Mesendoderm (in vitro differentiated cells): ENCODE measurements around the gene GNAZ.

Source experiments
- DNase-seq: peaks from one replicate; pipeline ENCODE4 v3.0.0; 2013
- H2AK5ac ChIP-seq: 2 replicates; pipeline ENCODE4 v1.6.1; 2013; ENCODE audit warnings: low read length, inconsistent platforms
- H2BK120ac ChIP-seq: 2 replicates; pipeline ENCODE4 v1.6.1; 2013; ENCODE audit warnings: low read depth, mild to moderate bottlenecking, low read length, moderate library complexity, mixed read lengths
- H2BK15ac ChIP-seq: replicated peaks from 2 replicates; pipeline ENCODE4 v1.6.1; 2013; ENCODE audit warnings: low read depth, mild to moderate bottlenecking, moderate library complexity
- H2BK5ac ChIP-seq: 2 replicates; pipeline ENCODE4 v1.6.1; 2013; ENCODE audit warnings: low read length, inconsistent platforms
- H3K18ac ChIP-seq: 2 replicates; pipeline ENCODE4 v1.6.1; 2013; ENCODE audit warnings: mild to moderate bottlenecking, low read length, mixed read lengths
- H3K23ac ChIP-seq: one replicate; pipeline ENCODE4 v1.6.1; 2013; ENCODE audit warnings: low read length
- H3K27ac ChIP-seq: 2 replicates; pipeline ENCODE4 v1.5.1; 2013; ENCODE audit warnings: low read depth, mild to moderate bottlenecking, inconsistent platforms, low read length, moderate library complexity
- H3K27me3 ChIP-seq: 2 replicates; pipeline ENCODE4 v1.6.1; 2013; ENCODE audit warnings: low read length, control low read depth, mild to moderate bottlenecking, inconsistent platforms; ENCODE audit not compliant: insufficient read depth, poor library complexity
- H3K36me3 ChIP-seq: 2 replicates; pipeline ENCODE4 v1.6.1; 2013; ENCODE audit warnings: low read length, inconsistent platforms; ENCODE audit not compliant: control insufficient read depth, insufficient read depth
- H3K4ac ChIP-seq: one replicate; pipeline ENCODE4 v1.6.1; 2013; ENCODE audit warnings: low read depth, mild to moderate bottlenecking, low read length, moderate library complexity
- H3K4me1 ChIP-seq: 2 replicates; pipeline ENCODE4 v1.6.1; 2013; ENCODE audit warnings: low read depth, low read length, inconsistent platforms; ENCODE audit not compliant: control insufficient read depth
- H3K4me2 ChIP-seq: 2 replicates; pipeline ENCODE4 v1.6.1; 2013; ENCODE audit warnings: low read length
- H3K4me3 ChIP-seq: 2 replicates; pipeline ENCODE4 v1.5.1; 2013; ENCODE audit warnings: mild to moderate bottlenecking, low read length
- H3K56ac ChIP-seq: one replicate; pipeline ENCODE4 v1.6.1; 2013; ENCODE audit warnings: low read length
- H3K79me1 ChIP-seq: 2 replicates; pipeline ENCODE4 v1.6.1; 2013; ENCODE audit warnings: low read length, inconsistent platforms
- H3K79me2 ChIP-seq: 2 replicates; pipeline ENCODE4 v1.6.1; 2013; ENCODE audit warnings: mild to moderate bottlenecking, low read length; ENCODE audit not compliant: control insufficient read depth, insufficient read depth
- H3K9ac ChIP-seq: 2 replicates; pipeline ENCODE4 v1.6.1; 2013; ENCODE audit warnings: low read length, inconsistent platforms
- H4K5ac ChIP-seq: one replicate; pipeline ENCODE4 v1.6.1; 2013; ENCODE audit warnings: low read length
- H4K8ac ChIP-seq: one replicate; pipeline ENCODE4 v1.6.1; 2013; ENCODE audit warnings: low read depth, mild to moderate bottlenecking, control low read depth, low read length, moderate library complexity
- WGBS: extraction: QIAGEN DNeasy Blood & Tissue Kit; methylation state at CpG from one replicate; pipeline ENCODE4 v1.1.7; 2013; ENCODE audit warnings: low lambda C conversion rate, missing lambda C conversion rate; ENCODE audit not compliant: insufficient coverage; ENCODE audit errors: extremely low coverage; 5-methylcytosine and 5-hydroxymethylcytosine counted together

The GNAZ gene

GRCh38 chr22:23064381-23065068 is 5.8 kb upstream of the GNAZ start:
- H2BK5ac ChIP-seq, result no peak overlapping the region
- H3K9ac ChIP-seq, result no peak overlapping the region
- no peaks in the 10 kb centered on the region for H3K27me3 ChIP-seq
- no peak overlapping the region for H4K8ac ChIP-seq
- no peak overlapping the region for H3K18ac ChIP-seq
- H2BK120ac ChIP-seq, result no peak overlapping the region
- no peak overlapping the region for H3K23ac ChIP-seq
- no peak overlapping the region for H3K4me2 ChIP-seq
- no peak overlapping the region for H4K5ac ChIP-seq
- H3K27ac ChIP-seq, result no peak overlapping the region
- H3K4ac ChIP-seq, result no peak overlapping the region
- no peak overlapping the region for H3K56ac ChIP-seq
- H2BK15ac ChIP-seq, result no peak overlapping the region
- H3K36me3 ChIP-seq, result no peaks in the 10 kb centered on the region
- H3K4me1 ChIP-seq, result no peaks in the 10 kb centered on the region
- H2AK5ac ChIP-seq, result no peak overlapping the region
- H3K4me3 ChIP-seq, result no peak overlapping the region
- no peak for DNase-seq
- H3K79me2 ChIP-seq, result no peaks in the 10 kb centered on the region
- no CpG with 5 or more reads among the region's 11 CpGs for WGBS
- no peaks in the 10 kb centered on the region for H3K79me1 ChIP-seq

DNA sequence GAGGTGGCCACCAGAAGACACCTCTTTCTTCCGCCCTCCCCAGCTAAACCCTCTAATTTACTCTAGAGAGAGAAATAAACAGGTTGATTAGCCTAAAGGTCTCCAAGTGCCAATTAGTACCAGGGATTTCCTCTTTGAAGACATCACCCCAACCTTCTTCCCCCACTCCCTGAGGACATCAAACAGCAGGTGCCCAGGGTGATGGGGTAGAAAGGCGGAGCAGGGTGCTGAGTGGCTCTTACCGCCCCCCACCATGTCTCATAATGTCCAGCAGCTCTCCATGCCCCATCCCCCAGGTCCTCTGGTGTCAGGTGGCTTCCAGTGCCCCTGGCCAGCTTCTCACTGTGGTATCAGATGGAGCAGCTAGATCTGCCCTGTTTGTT is 5.3 kb upstream of the GNAZ start:
- Histone ChIP-seq H3K27me3 (no peaks in the 10 kb centered on the region), H3K23ac (no peak overlapping the region), H3K79me2 (no peaks in the 10 kb centered on the region), H3K4ac (no peak overlapping the region), H3K36me3 (no peaks in the 10 kb centered on the region), H3K9ac (no peak overlapping the region), H2BK120ac (no peak overlapping the region), H3K79me1 (no peaks in the 10 kb centered on the region), H2BK15ac (no peak overlapping the region), H3K56ac (no peak overlapping the region), H3K4me3 (no peak overlapping the region), H2BK5ac (no peak overlapping the region), H3K4me1 (no peaks in the 10 kb centered on the region), H3K18ac (no peak overlapping the region), H3K27ac (no peak overlapping the region), H4K8ac (no peak overlapping the region), H2AK5ac (no peak overlapping the region), H4K5ac (no peak overlapping the region), H3K4me2 (no peak overlapping the region)
- no peak for DNase-seq
- no CpG with 5 or more reads among the region's 3 CpGs for WGBS

DNA sequence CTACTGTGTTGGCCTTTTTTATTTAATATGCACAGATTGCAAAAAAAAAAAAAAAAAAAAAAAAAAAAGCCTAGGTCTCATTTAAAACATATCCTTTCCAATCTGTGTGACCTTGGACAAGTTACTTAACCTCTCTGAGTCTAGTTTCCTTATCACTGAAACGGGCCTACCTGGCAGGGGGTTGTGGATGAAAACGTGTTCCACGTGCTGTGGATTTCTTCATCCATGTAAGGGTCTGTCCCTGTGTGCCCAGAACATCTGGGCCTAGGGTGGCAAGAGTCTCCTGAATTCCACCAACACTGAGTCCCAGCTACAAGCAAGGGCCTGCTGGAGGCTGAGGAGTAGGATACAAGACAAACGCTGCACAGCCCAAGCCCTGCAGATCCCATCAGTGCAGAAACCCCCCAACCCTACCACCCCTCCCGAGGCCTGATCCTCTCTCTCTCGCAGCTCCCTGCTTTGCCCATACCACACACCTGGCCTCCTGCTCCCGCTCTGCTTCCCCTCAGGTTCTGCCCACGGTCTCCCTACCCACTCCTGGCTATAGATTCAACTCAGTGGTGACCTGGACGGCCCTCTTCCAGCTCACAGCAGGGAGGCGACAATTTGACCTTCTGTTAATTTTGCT is 4.7 kb upstream of the GNAZ start:
- Histone ChIP-seq H3K4ac (no peak overlapping the region), H3K9ac (no peak overlapping the region), H4K5ac (no peak overlapping the region), H3K18ac (no peak overlapping the region), H3K4me1 (no peaks in the 10 kb centered on the region), H3K4me2 (no peak overlapping the region), H2BK15ac (no peak overlapping the region), H3K27me3 (no peaks in the 10 kb centered on the region), H3K36me3 (no peaks in the 10 kb centered on the region), H3K79me1 (no peaks in the 10 kb centered on the region), H3K27ac (no peak overlapping the region), H4K8ac (no peak overlapping the region), H3K4me3 (no peak overlapping the region), H3K56ac (no peak overlapping the region), H3K23ac (no peak overlapping the region), H2AK5ac (no peak overlapping the region), H3K79me2 (no peaks in the 10 kb centered on the region), H2BK5ac (no peak overlapping the region), H2BK120ac (no peak overlapping the region)
- no peak for DNase-seq
- WGBS, result no CpG with 5 or more reads among the region's 10 CpGs

GRCh38 chr22:23066200-23067022 is 3.9 kb upstream of the GNAZ start:
- Histone ChIP-seq H3K9ac (no peak overlapping the region), H4K8ac (no peak overlapping the region), H3K56ac (no peak overlapping the region), H2BK5ac (no peak overlapping the region), H3K27me3 (peaks cover 3% of the 10 kb centered on the region), H3K18ac (no peak overlapping the region), H2BK120ac (no peak overlapping the region), H3K79me1 (no peaks in the 10 kb centered on the region), H3K79me2 (no peaks in the 10 kb centered on the region), H2BK15ac (no peak overlapping the region), H3K23ac (no peak overlapping the region), H4K5ac (no peak overlapping the region), H3K4ac (no peak overlapping the region), H3K27ac (no peak overlapping the region), H3K4me1 (no peaks in the 10 kb centered on the region), H3K4me3 (no peak overlapping the region), H2AK5ac (no peak overlapping the region), H3K4me2 (no peak overlapping the region), H3K36me3 (no peaks in the 10 kb centered on the region)
- DNase-seq, result no peak
- WGBS, result no CpG with 5 or more reads among the region's 15 CpGs

DNA sequence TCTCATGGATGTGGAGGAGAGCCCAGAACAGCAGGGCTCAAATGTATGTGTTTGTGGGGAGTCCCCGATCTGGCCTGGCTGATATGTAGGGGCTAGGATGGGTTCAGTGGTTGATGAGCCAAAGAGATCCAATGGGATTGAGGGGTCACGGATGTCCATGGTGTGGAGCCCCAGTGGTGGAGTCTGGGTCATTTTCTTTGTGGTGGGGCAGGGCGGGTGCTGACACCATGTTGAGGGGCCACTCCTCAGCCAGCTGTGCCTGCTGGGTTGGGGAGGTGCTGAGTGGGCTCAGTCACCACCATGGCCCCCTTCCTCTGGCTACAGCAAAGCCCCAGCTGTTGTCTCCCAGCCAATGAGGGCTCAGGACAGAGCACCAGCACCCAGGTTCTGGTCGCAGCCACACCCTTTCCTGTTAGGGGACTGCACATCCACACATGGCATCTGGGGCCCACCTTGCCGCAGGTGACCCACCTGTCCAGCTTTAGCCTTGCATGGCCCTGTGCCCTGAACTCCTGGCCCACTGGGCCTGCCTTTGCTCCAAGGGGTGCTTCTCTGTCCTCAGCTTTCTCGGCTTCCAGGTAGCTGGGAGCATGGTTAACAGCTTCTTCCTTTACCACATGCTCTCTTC is 3.2 kb upstream of the GNAZ start:
- Histone ChIP-seq H3K4me3 (no peak overlapping the region), H3K23ac (no peak overlapping the region), H3K27me3 (peaks cover 6% of the 10 kb centered on the region), H4K8ac (no peak overlapping the region), H3K56ac (no peak overlapping the region), H3K4me1 (no peaks in the 10 kb centered on the region), H3K4me2 (no peak overlapping the region), H2AK5ac (no peak overlapping the region), H3K18ac (no peak overlapping the region), H3K27ac (no peak overlapping the region), H2BK15ac (no peak overlapping the region), H4K5ac (no peak overlapping the region), H2BK120ac (no peak overlapping the region), H3K9ac (no peak overlapping the region), H3K79me1 (peaks cover 2% of the 10 kb centered on the region), H3K79me2 (no peaks in the 10 kb centered on the region), H3K4ac (no peak overlapping the region), H3K36me3 (no peaks in the 10 kb centered on the region), H2BK5ac (no peak overlapping the region)
- WGBS, result no CpG with 5 or more reads among the region's 6 CpGs
- DNase-seq, result no peak
